ENCODE data around the gene ATG14. TPM values are rescaled to one million over a fixed set of nuclear protein-coding genes. Genes with fewer than 3 reads are reported as not detected.

Gene ATG14
- total RNA-seq, 2 experiments from 2014 or later: 5.0 to 5.1 TPM

- ChIA-PET POLR2A (no interaction called here), CTCF (interaction anchor here (0.6 to 2.2 kb wide), 5 partner anchors 10 to 121 kb away, joined by 3 to 9 read pairs (median 3); no protein-coding TSS in a partner anchor)
- Mint-ChIP-seq H3K4me3 (no peak overlapping the region), H3K9me3 (no peaks in the 10 kb centered on the region), H3K36me3 (peaks cover 16% of the 10 kb centered on the region), H3K27ac (no peak overlapping the region), H3K4me1 (ENCODE audit: low read depth) (peaks cover 10% of the 10 kb centered on the region), H3K27me3 (no peaks in the 10 kb centered on the region)
- DNase-seq: no peak
- intact Hi-C loops (cut with micrococcal nuclease): no loop called here
These were observed 45.4 kb downstream of the ATG14 start for GRCh38 chr14:55366271-55366670.

GRCh38 chr14:55361190-55361589 lies 50.4 kb downstream of the ATG14 start:
- H3K27me3 Mint-ChIP-seq: no peaks in the 10 kb centered on the region
- no peaks in the 10 kb centered on the region for H3K9me3 Mint-ChIP-seq
- H3K36me3 Mint-ChIP-seq: peaks cover 8% of the 10 kb centered on the region
- CTCF ChIA-PET: interaction anchor here (1.0 to 1.4 kb wide), 3 partner anchors 37 to 115 kb away, joined by 3 to 5 read pairs (median 3); no protein-coding TSS in a partner anchor
- no peak overlapping the region for H3K4me3 Mint-ChIP-seq
- intact Hi-C loops (cut with micrococcal nuclease): no loop called here
- POLR2A ChIA-PET: no interaction called here
- peaks cover 12% of the 10 kb centered on the region for H3K4me1 Mint-ChIP-seq (ENCODE audit: low read depth)
- no peak overlapping the region for H3K27ac Mint-ChIP-seq
- no peak for DNase-seq

- POLR2A ChIA-PET: no interaction called here
- CTCF ChIA-PET: interaction anchor here (1.1 to 6.5 kb wide), 3 partner anchors 87 to 146 kb away, joined by 5 to 180 read pairs (median 6); partner anchors contain the start of gene FBXO34
- Mint-ChIP-seq H3K4me1 (ENCODE audit: low read depth) (peaks cover 17% of the 10 kb centered on the region), H3K36me3 (peaks cover 4% of the 10 kb centered on the region), H3K9me3 (no peaks in the 10 kb centered on the region), H3K27me3 (no peaks in the 10 kb centered on the region), H3K4me3 (no peak overlapping the region), H3K27ac (no peak overlapping the region)
- DNase-seq: no peak
- intact Hi-C loops (cut with micrococcal nuclease): no loop called here
These were observed 52.3 kb downstream of the ATG14 start for GRCh38 chr14:55359307-55359706.

GRCh38 chr14:55356913-55357312 lies 54.7 kb downstream of the ATG14 start:
- POLR2A ChIA-PET: interaction anchor here (1.4 to 3.3 kb wide), 2 partner anchors 14 to 85 kb away, joined by 3 to 11 read pairs; partner anchors contain the start of gene FBXO34
- DNase-seq: no peak
- H3K4me1 Mint-ChIP-seq (ENCODE audit: low read depth): peaks cover 26% of the 10 kb centered on the region
- no peaks in the 10 kb centered on the region for H3K9me3 Mint-ChIP-seq
- peaks cover 2% of the 10 kb centered on the region for H3K36me3 Mint-ChIP-seq
- H3K27me3 Mint-ChIP-seq: no peaks in the 10 kb centered on the region
- H3K27ac Mint-ChIP-seq: no peak overlapping the region
- intact Hi-C loops (cut with micrococcal nuclease): no loop called here
- CTCF ChIA-PET: interaction anchor here (0.7 to 6.5 kb wide), 10 partner anchors 10 to 164 kb away, joined by 3 to 180 read pairs (median 4); partner anchors contain the start of gene FBXO34
- no peak overlapping the region for H3K4me3 Mint-ChIP-seq

- intact Hi-C loops (cut with micrococcal nuclease): loop anchor here (2.0 kb wide), 3 partner anchors 17 to 75 kb away; no protein-coding TSS in a partner anchor
- POLR2A ChIA-PET: interaction anchor here (1.4 to 3.3 kb wide), 2 partner anchors 13 to 84 kb away, joined by 3 to 11 read pairs; partner anchors contain the start of gene FBXO34
These were observed 55.7 kb downstream of the ATG14 start for GRCh38 chr14:55355922-55356321.

GRCh38 chr14:55354500-55354899 lies 57.1 kb downstream of the ATG14 start:
- DNase-seq: peak; percentile 73
- no peaks in the 10 kb centered on the region for H3K9me3 Mint-ChIP-seq
- intact Hi-C loops (cut with micrococcal nuclease): loop anchor here (1.0 to 2.0 kb wide), 8 partner anchors 15 to 141 kb away; partner anchors contain the start of gene FBXO34
- ChIA-PET POLR2A (interaction anchor here (1.6 to 3.3 kb wide), 2 partner anchors 22 to 83 kb away, joined by 6 to 11 read pairs; partner anchors contain the start of gene FBXO34), CTCF (interaction anchor here (0.6 to 6.5 kb wide), 46 partner anchors 9 to 303 kb away, joined by 3 to 180 read pairs (median 6); partner anchors contain the start of genes FBXO34 and MAPK1IP1L)
- peaks cover 25% of the 10 kb centered on the region for H3K4me1 Mint-ChIP-seq (ENCODE audit: low read depth)
- no peaks in the 10 kb centered on the region for H3K27me3 Mint-ChIP-seq
- H3K27ac Mint-ChIP-seq: peak overlapping the region; percentile 86
- H3K36me3 Mint-ChIP-seq: peaks cover 16% of the 10 kb centered on the region
- H3K4me3 Mint-ChIP-seq: peak overlapping the region; percentile 57

More at GRCh38 chr14:55355922-55356321, 55.7 kb downstream of the ATG14 start:
- H3K4me1 Mint-ChIP-seq (ENCODE audit: low read depth): peaks cover 22% of the 10 kb centered on the region
- no peaks in the 10 kb centered on the region for H3K27me3 Mint-ChIP-seq
- CTCF ChIA-PET: interaction anchor here (0.7 to 6.5 kb wide), 19 partner anchors 10 to 163 kb away, joined by 3 to 180 read pairs (median 5); partner anchors contain the start of gene FBXO34
- H3K4me3 Mint-ChIP-seq: no peak overlapping the region
- H3K9me3 Mint-ChIP-seq: no peaks in the 10 kb centered on the region
- H3K27ac Mint-ChIP-seq: no peak overlapping the region
- DNase-seq: no peak
- peaks cover 9% of the 10 kb centered on the region for H3K36me3 Mint-ChIP-seq

GRCh38 chr14:55353686-55354467 lies 57.8 kb downstream of the ATG14 start:
- intact Hi-C loops (cut with micrococcal nuclease): loop anchor here (1.0 to 2.0 kb wide), 8 partner anchors 15 to 141 kb away; partner anchors contain the start of gene FBXO34
- Mint-ChIP-seq H3K4me1 (ENCODE audit: low read depth) (peaks cover 30% of the 10 kb centered on the region), H3K4me3 (peak overlapping the region; percentile 57), H3K36me3 (peaks cover 16% of the 10 kb centered on the region), H3K27ac (peak overlapping the region; percentile 86), H3K27me3 (no peaks in the 10 kb centered on the region), H3K9me3 (no peaks in the 10 kb centered on the region)
- DNase-seq: peak; percentile 47
- ChIA-PET POLR2A (interaction anchor here (1.6 to 3.3 kb wide), 2 partner anchors 21 to 82 kb away, joined by 6 to 11 read pairs; partner anchors contain the start of gene FBXO34), CTCF (interaction anchor here (0.6 to 6.5 kb wide), 44 partner anchors 8 to 303 kb away, joined by 3 to 180 read pairs (median 7); partner anchors contain the start of genes FBXO34 and MAPK1IP1L)

- H3K36me3 Mint-ChIP-seq: peaks cover 16% of the 10 kb centered on the region
These were observed 59.4 kb downstream of the ATG14 start for GRCh38 chr14:55352201-55352600.

GRCh38 chr14:55351111-55351510 lies 60.5 kb downstream of the ATG14 start:
- Mint-ChIP-seq H3K4me1 (ENCODE audit: low read depth) (peaks cover 51% of the 10 kb centered on the region), H3K9me3 (no peaks in the 10 kb centered on the region), H3K4me3 (no peak overlapping the region), H3K36me3 (peaks cover 16% of the 10 kb centered on the region), H3K27ac (no peak overlapping the region), H3K27me3 (no peaks in the 10 kb centered on the region)
- ChIA-PET CTCF (interaction anchor here (1.5 to 3.0 kb wide), 3 partner anchors 19 to 106 kb away, joined by 6 to 19 read pairs (median 10); partner anchors contain the start of gene FBXO34), POLR2A (no interaction called here)
- intact Hi-C loops (cut with micrococcal nuclease): no loop called here
- DNase-seq: no peak

More at GRCh38 chr14:55352201-55352600, 59.4 kb downstream of the ATG14 start:
- no peaks in the 10 kb centered on the region for H3K27me3 Mint-ChIP-seq
- no peak overlapping the region for H3K27ac Mint-ChIP-seq
- H3K4me1 Mint-ChIP-seq (ENCODE audit: low read depth): peaks cover 46% of the 10 kb centered on the region
- no peak for DNase-seq
- H3K9me3 Mint-ChIP-seq: no peaks in the 10 kb centered on the region
- H3K4me3 Mint-ChIP-seq: no peak overlapping the region
- ChIA-PET CTCF (interaction anchor here (2.3 to 3.0 kb wide), 2 partner anchors 81 to 107 kb away, joined by 10 to 19 read pairs; partner anchors contain the start of gene FBXO34), POLR2A (no interaction called here)
- intact Hi-C loops (cut with micrococcal nuclease): no loop called here

GRCh38 chr14:55350461-55350860 lies 61.2 kb downstream of the ATG14 start:
- POLR2A ChIA-PET: no interaction called here
- DNase-seq: no peak

GRCh38 chr14:55349565-55349964 lies 62.1 kb downstream of the ATG14 start:
- intact Hi-C loops (cut with micrococcal nuclease): no loop called here
- Mint-ChIP-seq H3K9me3 (no peaks in the 10 kb centered on the region), H3K27ac (no peak overlapping the region), H3K4me1 (ENCODE audit: low read depth) (peaks cover 59% of the 10 kb centered on the region), H3K4me3 (no peak overlapping the region), H3K27me3 (no peaks in the 10 kb centered on the region), H3K36me3 (peaks cover 16% of the 10 kb centered on the region)
- ChIA-PET CTCF (interaction anchor here (0.7 to 2.3 kb wide), 7 partner anchors 17 to 166 kb away, joined by 3 to 14 read pairs (median 3); partner anchors contain the start of gene FBXO34), POLR2A (interaction anchor here (0.6 to 1.3 kb wide), 3 partner anchors 11 to 54 kb away, joined by 3 to 6 read pairs (median 3); no protein-coding TSS in a partner anchor)
- DNase-seq: no peak

More at GRCh38 chr14:55350461-55350860, 61.2 kb downstream of the ATG14 start:
- Mint-ChIP-seq H3K27ac (no peak overlapping the region), H3K4me1 (ENCODE audit: low read depth) (peaks cover 54% of the 10 kb centered on the region), H3K27me3 (no peaks in the 10 kb centered on the region), H3K4me3 (no peak overlapping the region), H3K36me3 (peaks cover 16% of the 10 kb centered on the region), H3K9me3 (no peaks in the 10 kb centered on the region)
- intact Hi-C loops (cut with micrococcal nuclease): no loop called here
- CTCF ChIA-PET: interaction anchor here (0.7 to 3.0 kb wide), 4 partner anchors 18 to 80 kb away, joined by 3 to 19 read pairs (median 4); partner anchors contain the start of gene FBXO34
